Transverse colon (tissue), 4 donors: Measurements from ENCODE around the gene GSDME. TPM values are rescaled to one million over a fixed set of nuclear protein-coding genes. Genes with fewer than 3 reads are reported as not detected.

Experiments
- DNase-seq: peaks from one replicate; pipeline ENCODE4 v3.0.0-alpha.2; 2019
- H3K27ac ChIP-seq, 4 donors: fragments of 200-600 bp; sonication (generic); 2 replicates each; pipeline ENCODE4 v1.5.1; 2016 to 2018; ENCODE audit warnings: inconsistent platforms in 4 of 4
- H3K27me3 ChIP-seq: fragments of 200-600 bp; sonication (generic); 2 replicates; pipeline ENCODE4 v1.5.1; 2017; ENCODE audit warnings: inconsistent platforms
- H3K36me3 ChIP-seq, 4 donors: fragments of 200-600 bp; sonication (generic); 2 replicates each; pipeline ENCODE4 v1.5.1; 2017 to 2019; ENCODE audit warnings: inconsistent platforms in 4 of 4
- H3K4me1 ChIP-seq, 4 donors: fragments of 200-600 bp; sonication (generic); 2 replicates each; pipeline ENCODE4 v1.5.1; 2017 to 2020; ENCODE audit warnings: inconsistent platforms in 4 of 4
- H3K4me3 ChIP-seq, 4 donors: fragments of 200-600 bp; sonication (generic); 1 replicate in 1 of 4; 2 replicates in 3 of 4; pipeline versions ENCODE4 v1.5.1 to v1.6.1; 2017 to 2019; ENCODE audit warnings: inconsistent platforms in 4 of 4
- H3K9me3 ChIP-seq, 2 donors: fragments of 200-600 bp; sonication (generic); 2 replicates each; pipeline ENCODE4 v1.5.1; 2017 to 2019; ENCODE audit warnings: inconsistent platforms in 2 of 2
- EP300 ChIP-seq: sonication (generic); formaldehyde crosslinking; IDR thresholded peaks from one replicate; pipeline ENCODE4 v1.6.1; 2017; ENCODE audit warnings: antibody characterized with exemption, low read depth
- POLR2A ChIP-seq: fragments of 450-650 bp; IDR thresholded peaks from one replicate; pipeline ENCODE4 v1.6.1; 2016; ENCODE audit warnings: antibody characterized with exemption, mild to moderate bottlenecking, moderate library complexity
- POLR2AphosphoS5 ChIP-seq, 3 donors: sonication (generic); formaldehyde crosslinking; IDR thresholded peaks; one replicate each; pipeline ENCODE4 v1.6.1; 2016; ENCODE audit warnings: antibody characterized with exemption in 3 of 3
- WGBS, 2 donors: methylation state at CpG; one replicate each; pipeline ENCODE4 v1.1.5; 2018; ENCODE audit warnings: low coverage in 1 of 2; 5-methylcytosine and 5-hydroxymethylcytosine counted together
- in situ Hi-C, 4 donors: fragments of 200-750 bp; cut with MboI; loops; one replicate each; pipeline versions ENCODE4 v1.15.0 to v1.15.1; 2017; ENCODE audit warnings: low sequenced_read_pairs in 3 of 4, low pct_ligation_motif_present in 1 of 4, low pct_unique_long_range_greater_than_20kb in 1 of 4
- intact Hi-C: fragments of 100-400 bp; cut with DNase I; formaldehyde crosslinking; loops from one replicate; pipeline ENCODE4 v1.15.1; 2023; ENCODE audit warnings: low total_unique reads
- total RNA-seq, 4 donors: library from RNA; depleted of rRNA; stranded (reverse); fragments of >200 nt; gene quantifications; one replicate each; pipeline ENCODE4 v1.1.0, GENCODE V29; 2016
- TF ChIP-seq, protein P1 (sequence below), 5 experiments: fragments of 200-600 bp in 3 of 5; fragments of 450-650 bp in 2 of 5; sonication (generic) in 3 of 5; IDR thresholded peaks; 1 replicate in 2 of 5; 2 replicates in 3 of 5; pipeline ENCODE4 v1.5.1; 2016 to 2017; ENCODE audit warnings: antibody characterized with exemption in 5 of 5, inconsistent platforms in 3 of 5, mild to moderate bottlenecking in 2 of 5, moderate library complexity in 1 of 5

The GSDME gene
- total RNA-seq, 4 donors from 2014 or later = 2.2 to 5.2 TPM; not detected in 2

DNA sequence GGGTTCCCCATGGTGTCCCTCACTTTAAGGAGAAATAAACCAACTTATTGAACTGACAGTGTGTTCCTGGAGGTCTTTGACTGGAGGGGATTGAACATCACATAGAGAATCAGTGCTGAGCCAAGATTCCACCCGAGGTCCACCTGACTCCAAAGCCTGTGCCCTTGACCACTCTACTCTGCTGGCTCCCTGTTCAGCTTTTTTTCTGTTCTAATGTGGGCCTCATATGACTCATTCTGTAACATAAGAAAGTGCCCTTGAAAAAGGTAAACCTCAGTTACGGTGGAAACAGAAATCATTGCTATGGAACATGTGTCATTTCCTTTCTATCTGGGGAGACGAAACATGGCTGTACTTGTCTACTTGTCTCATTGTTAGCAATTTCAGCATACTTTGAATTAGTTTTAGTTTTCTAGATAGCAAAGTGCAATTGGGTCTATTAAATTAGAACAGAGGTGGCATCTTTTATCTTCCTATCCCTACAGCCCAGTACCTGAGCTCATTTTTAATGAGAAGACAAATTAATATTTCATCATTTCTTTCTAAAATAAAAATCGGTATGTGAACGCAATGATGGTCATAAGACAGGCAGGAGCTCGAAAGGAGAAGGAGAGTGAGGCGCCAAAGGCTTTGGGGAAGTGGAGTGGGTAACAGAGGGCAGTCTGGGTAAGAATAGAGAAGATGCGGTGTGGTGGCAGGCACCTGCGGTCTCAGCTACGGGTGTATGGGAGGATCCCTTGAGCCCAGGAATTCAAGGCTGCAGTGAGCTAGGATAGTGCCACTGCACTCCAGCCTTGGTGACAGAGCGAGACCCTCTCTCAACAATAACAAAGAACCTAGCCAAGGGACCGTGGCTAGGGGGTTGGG is 1.5 kb downstream of the GSDME start:
- 74 to 89% methylated on average over 8 to 12 of the region's 12 CpGs for WGBS, 2 donors

DNA sequence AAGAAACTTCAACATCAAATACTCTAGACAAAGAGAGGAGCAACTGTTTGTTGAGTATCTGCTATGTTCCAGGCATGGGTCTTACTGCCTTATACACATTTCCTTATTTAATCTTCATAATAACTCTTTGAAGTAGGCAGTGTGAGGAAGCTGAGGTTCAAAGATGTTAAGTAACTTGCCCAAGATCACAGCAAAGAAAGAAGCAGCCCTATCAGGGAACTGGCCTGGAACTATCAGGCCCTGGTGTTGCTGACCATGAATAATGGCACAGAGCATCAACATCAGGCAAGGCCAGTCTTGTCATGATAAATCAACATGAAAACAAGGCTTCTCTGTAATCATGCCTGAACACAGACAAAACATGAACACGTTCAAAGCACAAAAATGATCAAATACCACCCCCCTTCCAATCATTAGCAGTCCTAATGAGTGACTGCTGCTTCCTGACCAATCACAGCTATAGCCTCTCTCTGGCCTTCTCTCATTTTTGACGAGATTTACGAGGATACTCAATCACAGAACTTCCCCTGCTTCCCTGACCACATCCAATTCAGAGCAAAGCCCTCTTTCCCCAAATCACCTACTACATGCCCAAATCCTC is 2.3 kb downstream of the GSDME start:
- Histone ChIP-seq H3K9me3 (no peaks in the 10 kb centered on the region), H3K4me1 (peaks cover 0 to 14% (median 10%) of the 10 kb centered on the region in 4 donors), H3K27me3 (peaks cover 46% of the 10 kb centered on the region), H3K36me3 (no peaks in the 10 kb centered on the region), H3K4me3 (no peak overlapping the region), H3K27ac (no peak overlapping the region)
- DNase-seq = no peak
- in situ Hi-C loops = no loop called here
- 78 to 84% methylated on average over 3 of the region's 3 CpGs for WGBS, 2 donors
- intact Hi-C loops = no loop called here
- TF ChIP-seq POLR2AphosphoS5 (IDR thresholded peaks at IDR 0.05) (no peak), EP300 (no peak), POLR2A (no peak)
- TF ChIP-seq, protein P1, sequence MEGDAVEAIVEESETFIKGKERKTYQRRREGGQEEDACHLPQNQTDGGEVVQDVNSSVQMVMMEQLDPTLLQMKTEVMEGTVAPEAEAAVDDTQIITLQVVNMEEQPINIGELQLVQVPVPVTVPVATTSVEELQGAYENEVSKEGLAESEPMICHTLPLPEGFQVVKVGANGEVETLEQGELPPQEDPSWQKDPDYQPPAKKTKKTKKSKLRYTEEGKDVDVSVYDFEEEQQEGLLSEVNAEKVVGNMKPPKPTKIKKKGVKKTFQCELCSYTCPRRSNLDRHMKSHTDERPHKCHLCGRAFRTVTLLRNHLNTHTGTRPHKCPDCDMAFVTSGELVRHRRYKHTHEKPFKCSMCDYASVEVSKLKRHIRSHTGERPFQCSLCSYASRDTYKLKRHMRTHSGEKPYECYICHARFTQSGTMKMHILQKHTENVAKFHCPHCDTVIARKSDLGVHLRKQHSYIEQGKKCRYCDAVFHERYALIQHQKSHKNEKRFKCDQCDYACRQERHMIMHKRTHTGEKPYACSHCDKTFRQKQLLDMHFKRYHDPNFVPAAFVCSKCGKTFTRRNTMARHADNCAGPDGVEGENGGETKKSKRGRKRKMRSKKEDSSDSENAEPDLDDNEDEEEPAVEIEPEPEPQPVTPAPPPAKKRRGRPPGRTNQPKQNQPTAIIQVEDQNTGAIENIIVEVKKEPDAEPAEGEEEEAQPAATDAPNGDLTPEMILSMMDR (IDR thresholded peaks at IDR 0.05) = no peak

More for the DNA sequence above, 1.5 kb downstream of the GSDME start:
- Histone ChIP-seq H3K36me3 (no peaks in the 10 kb centered on the region), H3K27ac (no peak overlapping the region), H3K27me3 (peaks cover 53% of the 10 kb centered on the region), H3K4me1 (peaks cover 0 to 14% (median 10%) of the 10 kb centered on the region in 4 donors), H3K4me3 (peak overlapping the region in 2 of 4 donors; percentile 60 to 66), H3K9me3 (no peaks in the 10 kb centered on the region)
- intact Hi-C loops = no loop called here
- in situ Hi-C loops = no loop called here
- TF ChIP-seq EP300 (no peak), POLR2AphosphoS5 (IDR thresholded peaks at IDR 0.05) (no peak), POLR2A (no peak)
- TF ChIP-seq, protein P1 (IDR thresholded peaks at IDR 0.05) = no peak
- DNase-seq = no peak

DNA sequence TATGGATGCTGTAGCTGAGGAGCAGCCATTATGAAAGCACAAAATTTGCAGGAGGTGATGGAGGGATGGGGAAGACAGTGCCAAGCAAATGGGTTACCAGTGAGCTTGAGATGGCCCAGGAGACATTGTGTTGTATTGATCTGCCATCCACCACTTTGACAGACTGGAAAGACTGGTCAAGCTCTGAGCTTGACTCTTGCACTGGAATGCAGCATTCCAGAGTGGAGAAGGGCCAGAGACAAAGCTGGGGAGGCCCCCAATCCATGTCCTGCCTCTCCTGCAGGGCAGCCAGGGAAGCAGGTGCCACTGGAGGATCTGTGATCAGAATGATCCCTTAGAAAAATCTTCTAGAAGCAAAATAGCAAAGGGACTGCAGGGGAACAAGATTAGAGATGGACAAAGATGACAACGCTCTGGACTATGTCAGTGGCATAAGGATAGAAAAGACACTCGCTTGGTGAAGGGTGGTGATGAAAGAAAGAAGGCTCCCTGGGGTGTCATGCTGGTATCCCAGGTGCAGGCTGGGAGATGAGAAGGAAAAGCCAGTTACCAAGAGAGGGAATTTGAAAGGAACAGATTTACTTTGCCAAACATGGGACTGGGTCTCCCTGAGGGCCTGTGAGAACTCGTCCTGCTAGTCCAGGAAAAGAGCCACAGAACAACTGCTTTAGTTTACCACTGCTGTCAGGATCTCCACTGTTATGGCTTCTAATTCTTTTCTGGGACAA is 5.0 kb downstream of the GSDME start:
- Histone ChIP-seq H3K4me3 (no peak overlapping the region), H3K27me3 (peaks cover 18% of the 10 kb centered on the region), H3K4me1 (peaks cover 0 to 10% (median 2%) of the 10 kb centered on the region in 4 donors), H3K27ac (no peak overlapping the region), H3K9me3 (no peaks in the 10 kb centered on the region), H3K36me3 (no peaks in the 10 kb centered on the region)
- DNase-seq = no peak
- WGBS, 2 donors = 44 to 82% methylated on average over 3 of the region's 3 CpGs
- TF ChIP-seq POLR2A (no peak), POLR2AphosphoS5 (IDR thresholded peaks at IDR 0.05) (no peak), EP300 (no peak)
- TF ChIP-seq, protein P1 (IDR thresholded peaks at IDR 0.05) = no peak
- in situ Hi-C loops = no loop called here
- intact Hi-C loops = no loop called here

DNA sequence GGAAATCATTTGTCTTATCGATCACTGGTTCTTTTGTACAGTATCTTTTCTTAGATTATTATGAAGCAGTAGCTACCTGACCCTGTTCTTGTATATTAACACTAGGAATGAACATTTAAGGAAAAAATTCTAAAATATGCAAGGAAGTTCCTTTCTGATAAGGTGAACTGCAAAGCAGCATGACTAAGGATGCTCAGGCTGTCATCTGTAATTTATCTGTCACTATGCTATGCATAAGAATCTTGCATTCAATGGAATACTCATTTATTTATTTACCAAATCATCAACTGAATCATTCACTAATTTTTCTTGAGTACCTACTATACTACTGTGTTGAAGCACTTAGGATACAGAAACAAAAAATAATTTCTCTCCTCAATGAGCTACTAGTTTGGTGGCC is 5.8 kb downstream of the GSDME start:
- in situ Hi-C loops = no loop called here
- Histone ChIP-seq H3K9me3 (no peaks in the 10 kb centered on the region), H3K4me1 (peaks cover 0 to 5% (median under 1%) of the 10 kb centered on the region in 4 donors), H3K4me3 (no peak overlapping the region), H3K27me3 (peaks cover 11% of the 10 kb centered on the region), H3K36me3 (no peaks in the 10 kb centered on the region), H3K27ac (no peak overlapping the region)
- 86 to 91% methylated on average over 1 of the region's 1 CpG for WGBS, 2 donors
- intact Hi-C loops = no loop called here
- DNase-seq = no peak
- TF ChIP-seq, protein P1 (IDR thresholded peaks at IDR 0.05) = no peak
- TF ChIP-seq POLR2A (no peak), POLR2AphosphoS5 (IDR thresholded peaks at IDR 0.05) (no peak)
